K562 (cell line): Measurements from ENCODE around the gene QPCT. TPM values are rescaled to one million over a fixed set of nuclear protein-coding genes. Genes with fewer than 3 reads are reported as not detected.

Source experiments
- ATAC-seq: fragments of 200-7000 bp; cut with Tn5 transposase; 3 replicates; pipeline ENCODE4 v1.9.1; 2020; ENCODE audit warnings: moderate library complexity
- BruUV-seq: library from RNA; stranded (reverse); fragments of 400-500 nt; replicated peaks from 2 replicates; lab custom pipeline; 2021; lab: Mats Ljungman, UMichigan
- CTCF ChIA-PET: fragments of 300-600 bp; formaldehyde crosslinking; extraction: SDS; loops from one replicate; lab custom pipeline; 2021; ENCODE audit warnings: low intra/inter-chr PET ratio; lab: Yijun Ruan, JAX
- POLR2A ChIA-PET: fragments of 300-600, 350-650 bp; sonication (Branson Sonifier 250); formaldehyde crosslinking; extraction: SDS; loops from one replicate; lab custom pipeline; 2021; ENCODE audit warnings: antibody characterized with exemption, inconsistent platforms; lab: Yijun Ruan, JAX
- DNase-seq, 4 experiments: peaks; one replicate each; pipeline versions ENCODE4 v3.0.0 to v3.0.0-alpha.2; 2011 to 2018; ENCODE audit warnings: low spot score in 3 of 4, mixed read lengths in 3 of 4; ENCODE audit errors: extremely low read depth in 1 of 4
- FAIRE-seq: peaks from 2 replicates; lab custom pipeline; 2011; peaks lifted over from hg19 to GRCh38; lab: Jason Lieb, UNC
- H2AFZ ChIP-seq: 2 replicates; pipeline ENCODE4 v1.6.0; 2011; ENCODE audit warnings: low read depth, low read length, control low read depth, inconsistent platforms
- H3K27ac ChIP-seq: fragments of 200-600 bp; 3 replicates; pipeline ENCODE4 v1.8.0; 2011; ENCODE audit warnings: low read depth, mild to moderate bottlenecking, control low read depth, inconsistent platforms, low read length, moderate library complexity, mixed read lengths; ENCODE audit errors: extremely low read depth
- H3K27me3 ChIP-seq, 2 experiments: fragments of 300-600 bp in 1 of 2; 2 replicates in 1 of 2; 3 replicates in 1 of 2; pipeline versions ENCODE4 v1.6.0 to v1.8.0; 2011; ENCODE audit warnings: inconsistent platforms in 2 of 2, low read length in 2 of 2, mild to moderate bottlenecking in 1 of 2, mixed read lengths in 1 of 2, moderate library complexity in 1 of 2; ENCODE audit not compliant: control insufficient read depth in 2 of 2, insufficient read depth in 2 of 2
- H3K36me3 ChIP-seq: fragments of 300-600 bp; 3 replicates; pipeline ENCODE4 v1.8.0; 2011; ENCODE audit warnings: mild to moderate bottlenecking, low read length, inconsistent platforms; ENCODE audit not compliant: control insufficient read depth, insufficient read depth
- H3K4me1 ChIP-seq, 2 experiments: fragments of 200-600 bp in 1 of 2; replicated peaks in 1 of 2; 2 replicates in 1 of 2; 3 replicates in 1 of 2; pipeline versions ENCODE4 v1.5.1 to v1.8.0; 2011; ENCODE audit warnings: inconsistent platforms in 2 of 2, low read length in 2 of 2, mild to moderate bottlenecking in 1 of 2, mixed read lengths in 1 of 2, moderate library complexity in 1 of 2; ENCODE audit not compliant: control insufficient read depth in 2 of 2, insufficient read depth in 2 of 2
- H3K4me2 ChIP-seq: 2 replicates; pipeline ENCODE4 v1.6.1; 2011; ENCODE audit warnings: low read length, control low read depth, inconsistent platforms, mixed read lengths; ENCODE audit not compliant: insufficient read depth
- H3K4me3 ChIP-seq: fragments of 200-600 bp; sonication (generic), shearing (Covaris generic); 2 replicates; pipeline ENCODE4 v1.5.1; 2016; ENCODE audit warnings: control low read depth, inconsistent platforms
- H3K79me2 ChIP-seq: fragments of 200-600 bp; 3 replicates; pipeline ENCODE4 v1.8.0; 2011; ENCODE audit warnings: low read length, inconsistent platforms; ENCODE audit not compliant: control insufficient read depth, insufficient read depth
- H3K9ac ChIP-seq, 2 experiments: 2 replicates each; pipeline versions ENCODE4 v1.6.0 to v1.6.1; 2011; ENCODE audit warnings: low read depth in 2 of 2, low read length in 2 of 2, control low read depth in 1 of 2, inconsistent platforms in 1 of 2, mild to moderate bottlenecking in 1 of 2, mixed read lengths in 1 of 2; ENCODE audit not compliant: insufficient read depth in 1 of 2
- H3K9me1 ChIP-seq: one replicate; pipeline ENCODE4 v1.6.0; 2011; ENCODE audit warnings: inconsistent platforms, mild to moderate bottlenecking, low read length, moderate library complexity; ENCODE audit not compliant: control insufficient read depth, insufficient read depth
- H3K9me3 ChIP-seq: replicated peaks from 2 replicates; pipeline ENCODE4 v1.5.1; 2011; ENCODE audit warnings: low read depth, low read length, inconsistent platforms; ENCODE audit not compliant: control insufficient read depth, insufficient read depth
- H4K20me1 ChIP-seq: replicated peaks from 2 replicates; pipeline ENCODE4 v1.6.1; 2011; ENCODE audit warnings: low read length, inconsistent platforms, mixed read lengths; ENCODE audit not compliant: control insufficient read depth, insufficient read depth
- BCLAF1 ChIP-seq, 2 experiments: fragments of 450-650 bp in 1 of 2; IDR thresholded peaks; 2 replicates each; pipeline ENCODE4 v1.6.1; 2011 to 2017; ENCODE audit warnings: low read depth in 2 of 2, antibody characterized with exemption in 1 of 2, borderline replicate concordance in 1 of 2, low read length in 1 of 2, mild to moderate bottlenecking in 1 of 2, mixed read lengths in 1 of 2; ENCODE audit not compliant: control insufficient read depth in 1 of 2
- GTF3C2 ChIP-seq: IDR thresholded peaks from 3 replicates; pipeline ENCODE4 v1.6.1; 2011; ENCODE audit warnings: borderline replicate concordance, mild to moderate bottlenecking, moderate library complexity; ENCODE audit not compliant: insufficient read length; ENCODE audit errors: extremely low read depth
- KHSRP ChIP-seq: fragments of 450-650 bp; IDR thresholded peaks from 2 replicates; pipeline ENCODE4 v1.6.1; 2017
- TCF15 ChIP-seq: fragments of 250-450 bp; sonication (Bioruptor Pico); IDR thresholded peaks from 2 replicates; pipeline ENCODE4 v1.8.0; 2022; ENCODE audit warnings: moderate library complexity, mild to moderate bottlenecking, inconsistent platforms
- TFE3 ChIP-seq: fragments of 450-650 bp; formaldehyde crosslinking; IDR thresholded peaks from 2 replicates; pipeline ENCODE4 v1.4.0; 2020; ENCODE audit warnings: mild to moderate bottlenecking, mixed read lengths
- TRIM28 ChIP-seq: fragments of 450-650 bp; IDR thresholded peaks from 2 replicates; pipeline ENCODE4 v1.6.1; 2017
- ZNF609 ChIP-seq: sonication (generic); formaldehyde crosslinking; IDR thresholded peaks from 2 replicates; pipeline ENCODE4 v1.8.1; 2023; ENCODE audit warnings: missing genetic modification reagents, mild to moderate bottlenecking, borderline replicate concordance
- WGBS: fragments of 100-300 bp; shearing (Covaris generic); methylation state at CpG from one replicate; pipeline ENCODE4 v1.1.6; 2016; ENCODE audit warnings: low coverage, mixed read lengths; ENCODE audit not compliant: insufficient coverage; ENCODE audit errors: missing lambda C conversion rate; 5-methylcytosine and 5-hydroxymethylcytosine counted together
- in situ Hi-C: fragments of 300-500 bp; cut with MboI; formaldehyde crosslinking; loops from 4 replicates; pipeline ENCODE4 v1.15.0; 2018; ENCODE audit warnings: inconsistent platforms, mixed read lengths
- intact Hi-C: fragments of 100-400 bp; cut with micrococcal nuclease; formaldehyde crosslinking; loops from 2 replicates; pipeline ENCODE4 v1.14.2; 2022
- polyA plus RNA-seq, 8 experiments: library from polyadenylated mRNA; depleted of rRNA in 4 of 8; stranded (reverse) in 5 of 8; unstranded in 3 of 8; fragments of >200 nt; fragmentation: Nextera tagmentation in 2 of 8; fragmentation: Illumina TruSeq in 1 of 8; extraction: Ambion mirVana in 2 of 8; extraction: Trizol in 1 of 8; gene quantifications; 2 replicates each; pipeline versions ENCODE4 v1.2.1 to v1.2.3, GENCODE V29; 2011 to 2014; ENCODE audit warnings: inconsistent platforms in 1 of 8, missing spikeins in 1 of 8
- total RNA-seq, 7 experiments: library from RNA; depleted of rRNA in 6 of 7; stranded (reverse); fragments of >200 nt in 6 of 7; fragmentation: Illumina TruSeq in 2 of 7; extraction: Trizol in 2 of 7; gene quantifications; 2 replicates each; pipeline versions ENCODE4 v1.2.1 to v1.2.3, GENCODE V29; 2011 to 2021; ENCODE audit warnings: low replicate concordance in 1 of 7

The QPCT gene
- total and polyA plus RNA-seq, 9 of the 15 experiments (the other 6 are each of a cell fraction or from before 2014, with no cell fraction given) = 0.07 TPM; not detected in 8

- Histone ChIP-seq H3K9ac (no peak overlapping the region), H3K9me3 (no peaks in the 10 kb centered on the region), H3K79me2 (0 out of 3 replicates have a peak, but pooled peaks cover 2% of the 10 kb centered on the region), H3K4me2 (no peak overlapping the region), H4K20me1 (no peaks in the 10 kb centered on the region), H3K4me3 (no peak overlapping the region), H3K36me3 (no peaks in the 10 kb centered on the region), H3K27me3 (no peaks in the 10 kb centered on the region), H3K4me1 (no peaks in the 10 kb centered on the region), H3K9me1 (no peaks in the 10 kb centered on the region), H3K27ac (no peak overlapping the region), H2AFZ (no peak overlapping the region)
- ATAC-seq (no peak), FAIRE-seq (no peak), DNase-seq (no peak)
- in situ Hi-C loops = no loop called here
- ChIA-PET CTCF (no interaction called here), POLR2A (interaction anchor here (0.7 kb wide), 1 partner anchor 146 kb away, joined by 3 read pairs; the partner anchor contains the start of gene EIF2AK2)
- intact Hi-C loops = no loop called here
- BruUV-seq = no TSS peak
- 86% methylated on average over 3 of the region's 9 CpGs for WGBS
- TF ChIP-seq ZNF609 (CRISPR knock-in tag) (no peak), TRIM28 (no peak), BCLAF1 (IDR thresholded peaks at IDR 0.05; ENCODE audit: borderline replicate concordance in 1 of 2, control insufficient read depth in 1 of 2, low read depth in 2 of 2, low read length in 1 of 2) (no peak), TFE3 (CRISPR knock-in tag) (no peak), KHSRP (no peak), GTF3C2 (no peak), TCF15 (CRISPR knock-in tag) (no peak)
Measured at GRCh38 chr2:37302701-37303252, 41.7 kb upstream of the QPCT start.
